ENCODE data around the gene SERPINE2.
"Not testable (repeated sequence)": the region's sequence is repeated elsewhere in the genome, so short reads cannot be mapped to it uniquely, and the experiment has no call there.

DNA sequence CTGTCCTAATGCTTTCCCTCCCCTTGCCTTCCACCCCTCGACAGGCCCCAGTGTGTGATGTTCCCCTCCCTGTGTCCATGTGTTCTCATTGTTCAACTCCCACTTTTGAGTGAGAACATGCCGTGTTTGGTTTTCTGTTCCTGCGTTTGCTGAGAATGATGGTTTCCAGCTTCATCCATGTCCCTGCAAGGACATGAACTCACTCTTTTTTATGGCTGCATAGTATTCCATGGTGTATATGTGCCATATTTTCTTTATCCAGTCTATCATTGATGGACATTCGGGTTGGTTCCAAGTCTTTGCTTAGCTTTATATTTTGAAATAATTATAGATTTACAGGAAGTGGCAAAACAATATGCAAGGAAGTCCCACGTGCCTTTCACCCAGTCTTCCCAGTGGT lies 38.4 kb downstream of the SERPINE2 start:
- TF ChIP-seq CTCF, POLR2A (IDR thresholded peaks at IDR 0.05): not testable (repeated sequence)

Measured in body of pancreas (tissue), 4 donors.